ENCODE data around the gene ASH1L.
"Not testable (repeated sequence)": the region's sequence is repeated elsewhere in the genome, so short reads cannot be mapped to it uniquely, and the experiment has no call there.

Gene ASH1L

DNA sequence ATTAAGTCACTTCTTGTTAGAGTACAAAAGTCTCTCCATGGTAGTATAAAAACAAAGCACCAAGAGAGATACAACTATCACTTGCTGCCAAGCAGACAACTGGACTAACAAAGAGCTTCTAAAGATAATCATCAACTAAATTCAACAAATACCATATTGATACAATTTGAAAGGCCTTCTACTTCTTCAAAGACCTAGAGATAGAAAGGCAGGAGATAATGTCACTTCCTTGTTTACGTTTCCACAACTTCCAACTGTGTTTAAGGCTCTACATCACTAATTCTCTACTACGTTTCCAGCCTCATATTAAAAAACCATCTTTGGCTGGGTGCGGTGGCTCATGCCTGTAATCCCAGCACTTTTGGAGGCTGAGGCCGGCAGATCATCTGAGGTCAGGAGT lies 104.5 kb downstream of the ASH1L start:
- POLR2A ChIA-PET, result no interaction called here
- no peak for DNase-seq (ENCODE audit: extremely low spot score)
- CTCF ChIA-PET, result no interaction called here
- TF ChIP-seq, protein P1, sequence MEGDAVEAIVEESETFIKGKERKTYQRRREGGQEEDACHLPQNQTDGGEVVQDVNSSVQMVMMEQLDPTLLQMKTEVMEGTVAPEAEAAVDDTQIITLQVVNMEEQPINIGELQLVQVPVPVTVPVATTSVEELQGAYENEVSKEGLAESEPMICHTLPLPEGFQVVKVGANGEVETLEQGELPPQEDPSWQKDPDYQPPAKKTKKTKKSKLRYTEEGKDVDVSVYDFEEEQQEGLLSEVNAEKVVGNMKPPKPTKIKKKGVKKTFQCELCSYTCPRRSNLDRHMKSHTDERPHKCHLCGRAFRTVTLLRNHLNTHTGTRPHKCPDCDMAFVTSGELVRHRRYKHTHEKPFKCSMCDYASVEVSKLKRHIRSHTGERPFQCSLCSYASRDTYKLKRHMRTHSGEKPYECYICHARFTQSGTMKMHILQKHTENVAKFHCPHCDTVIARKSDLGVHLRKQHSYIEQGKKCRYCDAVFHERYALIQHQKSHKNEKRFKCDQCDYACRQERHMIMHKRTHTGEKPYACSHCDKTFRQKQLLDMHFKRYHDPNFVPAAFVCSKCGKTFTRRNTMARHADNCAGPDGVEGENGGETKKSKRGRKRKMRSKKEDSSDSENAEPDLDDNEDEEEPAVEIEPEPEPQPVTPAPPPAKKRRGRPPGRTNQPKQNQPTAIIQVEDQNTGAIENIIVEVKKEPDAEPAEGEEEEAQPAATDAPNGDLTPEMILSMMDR (IDR thresholded peaks at IDR 0.05; ENCODE audit: control extremely low read depth, extremely low read depth, low read depth, missing control alignments), result no peak

DNA sequence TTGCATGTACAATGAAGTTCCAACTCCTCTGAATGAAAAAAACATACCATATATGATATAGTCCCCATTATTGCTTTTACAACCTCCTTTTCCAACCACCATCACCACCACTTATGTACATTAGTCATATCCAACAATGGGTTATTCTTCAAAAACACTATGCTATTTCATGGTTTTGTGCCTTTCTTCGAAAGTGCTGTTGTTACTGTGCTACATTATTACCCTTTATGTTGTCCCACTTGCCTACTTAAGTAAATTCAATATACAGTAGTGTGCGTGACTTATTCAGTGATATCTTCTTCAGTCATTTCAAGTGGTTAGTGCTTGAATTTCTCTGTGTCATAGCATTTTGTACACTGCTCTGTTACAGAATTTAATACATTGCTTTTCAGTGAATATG lies 105.3 kb downstream of the ASH1L start:
- TF ChIP-seq, protein P1 (IDR thresholded peaks at IDR 0.05; ENCODE audit: control extremely low read depth, extremely low read depth, low read depth, missing control alignments), result no peak
- ChIA-PET CTCF (interaction anchor here (2.2 kb wide), 1 partner anchor 14 kb away, joined by 5 read pairs; no protein-coding TSS in a partner anchor), POLR2A (no interaction called here)
- DNase-seq (ENCODE audit: extremely low spot score), result no peak

DNA sequence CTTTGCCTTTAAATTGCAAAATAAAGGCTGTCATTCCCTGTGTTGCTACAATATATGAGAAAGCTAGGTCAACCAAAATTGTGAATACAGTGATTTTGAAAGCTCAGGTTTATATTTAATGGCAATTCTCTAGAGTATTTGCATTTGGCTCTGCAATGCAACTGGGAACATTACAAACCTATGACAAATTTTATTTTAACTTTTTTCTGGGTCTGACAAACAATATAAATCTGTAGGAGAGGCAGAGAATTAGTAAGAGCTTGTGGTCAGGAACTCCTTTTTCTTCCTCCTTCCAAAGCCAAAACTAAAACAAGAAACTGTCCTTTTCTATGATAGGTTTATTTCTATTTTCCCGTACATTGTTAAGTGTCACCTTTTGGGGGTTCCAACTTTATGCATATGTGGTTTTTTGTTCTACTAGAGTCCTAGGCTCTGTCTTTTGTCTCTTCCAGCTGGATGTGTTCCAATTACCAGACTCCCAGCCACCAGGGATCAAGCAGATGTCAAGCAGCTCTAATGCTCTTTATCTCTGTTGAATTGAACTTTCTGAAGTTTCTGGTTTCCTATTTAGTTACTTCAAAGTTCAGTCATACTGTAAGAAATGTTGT lies 106.9 kb downstream of the ASH1L start:
- POLR2A ChIA-PET, result no interaction called here
- CTCF ChIA-PET, result interaction anchor here (0.7 to 2.2 kb wide), 6 partner anchors 10 to 262 kb away, joined by 3 to 5 read pairs (median 3); no protein-coding TSS in a partner anchor
- no peak for DNase-seq (ENCODE audit: extremely low spot score)
- TF ChIP-seq, protein P1 (IDR thresholded peaks at IDR 0.05; ENCODE audit: control extremely low read depth, extremely low read depth, low read depth, missing control alignments), result no peak

DNA sequence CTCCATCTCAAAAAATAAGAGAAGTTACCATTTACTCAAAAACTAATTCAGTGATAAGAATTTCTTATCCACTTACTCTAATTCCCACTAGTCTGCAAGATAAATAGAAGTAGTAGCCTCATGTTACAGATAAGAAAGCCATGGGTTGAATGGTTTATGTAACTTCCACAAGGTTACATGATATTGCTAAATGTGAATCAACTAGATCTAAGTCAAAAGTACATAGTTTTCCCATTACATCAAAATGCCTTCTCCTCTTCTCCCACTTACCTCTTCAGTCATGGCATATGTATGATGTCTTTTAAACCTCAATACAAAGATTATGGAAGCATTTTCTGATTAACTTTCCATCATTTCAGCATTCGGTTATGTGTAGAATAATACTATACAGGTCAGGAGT lies 108.5 kb downstream of the ASH1L start:
- POLR2A ChIA-PET, result no interaction called here
- CTCF ChIA-PET, result no interaction called here
- no peak for DNase-seq (ENCODE audit: extremely low spot score)
- TF ChIP-seq, protein P1 (IDR thresholded peaks at IDR 0.05; ENCODE audit: control extremely low read depth, extremely low read depth, low read depth, missing control alignments), result no peak

DNA sequence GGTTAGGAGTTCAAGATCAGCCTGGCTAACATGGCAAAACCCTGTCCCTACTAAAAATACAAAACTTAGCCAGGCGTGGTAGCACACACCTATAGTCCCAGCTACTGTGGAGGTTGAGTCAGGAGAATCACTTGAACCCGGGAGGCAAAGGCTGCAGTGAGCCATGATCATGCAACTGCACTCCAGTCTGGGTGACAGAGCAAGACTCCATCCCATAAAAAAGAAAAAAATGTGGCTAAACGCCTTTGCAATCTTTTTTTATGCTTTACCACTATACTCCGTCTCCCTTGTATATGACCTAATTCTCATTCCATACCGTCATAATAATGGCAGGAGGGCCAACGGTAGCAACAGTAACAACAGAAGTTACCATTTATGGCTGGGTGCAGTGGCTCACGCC lies 109.5 kb downstream of the ASH1L start:
- no peak for DNase-seq (ENCODE audit: extremely low spot score)
- POLR2A ChIA-PET, result no interaction called here
- CTCF ChIA-PET, result no interaction called here
- TF ChIP-seq, protein P1 (IDR thresholded peaks at IDR 0.05; ENCODE audit: control extremely low read depth, extremely low read depth, low read depth, missing control alignments), result no peak

DNA sequence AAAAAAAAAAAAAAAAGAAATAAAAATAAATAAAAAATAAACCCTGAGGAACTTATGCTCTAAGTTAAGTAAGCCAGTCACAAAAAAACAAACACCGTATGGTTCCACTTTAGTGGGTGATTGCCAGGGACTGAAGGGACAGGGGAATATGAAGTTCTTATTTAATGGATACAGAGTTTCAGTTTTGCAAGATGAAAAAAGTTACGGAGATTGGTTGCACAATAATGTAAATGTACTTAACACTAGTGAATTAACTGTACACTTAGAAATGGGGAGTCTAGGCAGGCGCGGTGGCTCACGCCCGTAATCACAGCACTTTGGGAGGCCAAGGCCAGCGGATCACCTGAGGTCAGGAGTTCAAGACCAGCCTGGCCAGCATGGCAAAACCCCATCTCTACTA lies 111.4 kb downstream of the ASH1L start:
- TF ChIP-seq, protein P1 (IDR thresholded peaks at IDR 0.05; ENCODE audit: control extremely low read depth, extremely low read depth, low read depth, missing control alignments), result no peak
- CTCF ChIA-PET, result no interaction called here

DNA sequence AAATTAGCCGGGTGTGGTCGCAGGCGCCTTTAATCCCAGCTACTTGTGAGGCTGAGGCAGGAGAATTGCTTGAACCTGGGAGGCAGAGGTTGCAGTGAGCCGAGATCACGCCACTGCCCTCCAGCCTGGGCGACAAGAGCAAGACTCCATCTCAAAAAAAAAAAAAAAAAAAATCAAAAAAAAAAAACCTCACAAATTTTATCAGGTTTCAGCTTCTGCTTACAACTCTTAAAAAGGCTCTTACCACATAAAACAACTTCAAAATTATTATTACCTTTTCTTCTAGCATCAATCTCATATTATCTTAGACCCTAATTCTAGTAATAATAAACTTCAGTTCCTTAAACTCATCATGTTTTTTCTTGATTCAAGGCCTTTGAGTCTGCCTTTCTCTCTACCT lies 120.2 kb downstream of the ASH1L start:
- POLR2A ChIA-PET; DNase-seq (ENCODE audit: extremely low spot score); CTCF ChIA-PET: not testable (repeated sequence)

More for the DNA sequence above, 111.4 kb downstream of the ASH1L start:
- POLR2A ChIA-PET, result no interaction called here
- no peak for DNase-seq (ENCODE audit: extremely low spot score)
